Suppressor macrophage treated with lipopolysaccharide for 1 hour (primary cell): ENCODE data around the gene PTPN5.
"Not testable (repeated sequence)": the region's sequence is repeated elsewhere in the genome, so short reads cannot be mapped to it uniquely, and the experiment has no call there.

Source experiments
- DNase-seq, 3 donors: peaks; one replicate each; pipeline ENCODE4 v3.0.0-alpha.2; 2020 to 2022

Gene PTPN5

DNA sequence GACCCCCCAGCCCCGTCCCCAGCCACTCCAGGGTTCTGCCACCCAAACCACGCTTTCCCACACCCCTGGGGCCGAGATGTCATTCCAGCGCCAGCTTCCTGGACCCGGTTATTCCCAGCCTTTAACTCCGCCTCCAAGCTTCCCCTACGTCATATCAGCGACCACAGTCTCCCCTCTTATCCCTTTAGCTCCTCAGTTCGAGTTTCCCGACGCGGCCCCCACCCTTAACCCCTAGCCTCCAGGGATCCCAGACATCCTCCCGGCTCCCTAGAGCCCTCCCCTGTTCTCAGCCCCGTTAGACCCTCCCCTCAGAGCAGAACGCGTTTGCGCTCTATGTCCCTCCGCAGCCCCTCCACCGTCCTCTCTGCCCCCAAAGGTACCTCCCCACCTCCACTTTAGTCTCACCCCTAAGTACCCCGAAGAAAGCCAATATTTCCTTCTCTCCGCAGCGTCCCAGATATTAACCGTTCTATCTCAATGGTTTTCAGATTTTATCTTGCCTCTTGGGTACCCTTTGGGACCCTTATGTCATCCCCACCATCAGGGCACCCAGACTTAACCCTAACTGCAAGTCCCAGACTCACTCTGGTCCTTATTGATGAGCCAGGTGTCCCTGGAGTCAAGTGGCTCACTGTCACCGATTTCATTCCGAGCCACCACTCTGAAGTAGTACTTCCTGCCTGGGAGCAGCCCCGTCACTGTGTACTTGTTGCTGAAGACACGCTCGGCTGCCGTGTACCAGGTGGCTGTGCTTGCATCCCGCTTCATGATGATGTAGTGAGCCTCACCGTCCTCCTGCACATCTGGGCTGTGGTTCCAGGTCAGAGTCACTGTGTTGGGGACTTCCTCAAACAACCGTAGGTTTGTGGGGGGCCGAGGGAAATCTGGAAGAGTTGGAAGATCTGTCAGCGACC, 85.0 kb downstream of the PTPN5 start:
- DNase-seq, result peak in 2 of 3 donors; percentile 23 to 47

DNA sequence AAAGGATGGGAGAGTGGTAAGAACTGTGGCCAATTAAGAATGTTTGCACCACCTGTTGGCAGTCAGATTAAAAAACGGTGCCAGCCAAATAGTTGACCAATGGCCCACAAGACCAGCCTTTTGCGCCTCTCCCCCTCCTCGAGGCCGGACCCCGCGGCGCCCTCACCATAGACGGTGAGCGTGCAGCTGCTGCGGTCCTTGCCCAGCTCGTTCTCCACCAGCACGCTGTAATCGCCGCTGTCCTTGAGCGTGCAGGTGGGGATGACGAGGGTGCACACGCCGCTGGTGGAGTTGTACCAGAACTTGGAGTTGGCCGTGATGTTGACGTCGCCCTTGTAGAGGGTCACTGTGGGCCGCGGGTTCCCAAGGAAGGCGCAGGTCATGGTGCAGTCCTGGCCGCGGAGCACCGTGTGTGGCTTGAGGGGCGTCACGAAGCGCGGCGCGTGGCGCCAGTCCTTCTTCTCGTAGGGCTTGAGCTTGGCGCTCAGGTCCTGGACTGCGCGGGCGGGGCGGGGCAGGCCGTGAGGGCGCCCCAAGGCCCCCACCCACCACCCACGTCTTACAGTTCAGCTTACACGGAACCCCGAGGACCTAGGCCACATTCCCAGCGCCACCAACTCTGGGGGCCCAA, 85.8 kb downstream of the PTPN5 start:
- DNase-seq, result peak in 2 of 3 donors; percentile 28 to 58

DNA sequence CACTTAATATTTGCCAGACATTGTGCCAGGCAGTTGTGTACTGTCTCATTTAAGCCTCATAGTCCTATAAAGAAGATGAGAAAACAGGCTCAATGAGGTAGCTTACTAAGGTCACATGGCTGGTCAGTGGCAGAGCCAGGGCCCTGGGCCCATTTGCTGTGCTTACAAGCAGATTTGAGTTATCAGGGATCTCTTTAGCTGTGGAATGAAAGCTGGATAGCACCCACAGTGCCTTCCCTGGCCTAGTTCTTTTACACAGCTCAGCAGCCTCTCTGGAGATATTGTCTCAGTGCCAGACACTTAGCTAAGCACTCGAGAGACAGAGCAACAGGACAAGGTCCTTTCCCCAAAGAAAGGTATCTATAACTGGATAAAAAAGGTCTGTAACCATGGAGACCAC, 86.9 kb downstream of the PTPN5 start:
- DNase-seq, result no peak

DNA sequence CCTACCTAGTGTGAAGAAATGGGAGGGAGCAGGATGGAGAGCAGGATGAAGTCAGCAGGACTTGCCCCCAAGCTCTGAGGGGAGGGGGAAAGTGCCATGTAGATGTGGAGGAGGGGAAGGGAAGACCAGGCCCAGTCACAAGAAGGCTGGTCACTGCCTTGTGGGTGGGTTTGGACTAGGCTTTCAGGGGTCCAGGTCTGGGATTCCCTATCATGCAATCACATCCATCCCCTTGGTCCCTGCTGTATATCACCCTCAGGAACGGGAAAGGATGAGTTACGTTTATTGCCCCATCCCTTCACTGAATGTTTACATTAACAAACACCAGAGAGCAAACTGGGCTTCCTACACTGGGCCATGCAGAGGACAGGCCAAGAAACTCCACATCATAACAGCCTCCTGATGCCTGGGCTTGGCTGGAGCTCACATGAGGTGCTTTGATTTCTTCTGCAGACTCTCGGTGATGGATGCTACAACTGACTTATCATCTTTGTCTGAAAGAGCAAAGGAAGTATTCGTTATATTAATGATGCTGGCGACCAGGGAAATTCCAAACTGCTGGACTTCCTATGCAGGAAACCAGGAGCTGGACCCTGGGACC, 87.5 kb downstream of the PTPN5 start:
- DNase-seq, result no peak

GRCh38 chr11:18703001-18703763, 88.4 kb downstream of the PTPN5 start:
- no peak for DNase-seq

DNA sequence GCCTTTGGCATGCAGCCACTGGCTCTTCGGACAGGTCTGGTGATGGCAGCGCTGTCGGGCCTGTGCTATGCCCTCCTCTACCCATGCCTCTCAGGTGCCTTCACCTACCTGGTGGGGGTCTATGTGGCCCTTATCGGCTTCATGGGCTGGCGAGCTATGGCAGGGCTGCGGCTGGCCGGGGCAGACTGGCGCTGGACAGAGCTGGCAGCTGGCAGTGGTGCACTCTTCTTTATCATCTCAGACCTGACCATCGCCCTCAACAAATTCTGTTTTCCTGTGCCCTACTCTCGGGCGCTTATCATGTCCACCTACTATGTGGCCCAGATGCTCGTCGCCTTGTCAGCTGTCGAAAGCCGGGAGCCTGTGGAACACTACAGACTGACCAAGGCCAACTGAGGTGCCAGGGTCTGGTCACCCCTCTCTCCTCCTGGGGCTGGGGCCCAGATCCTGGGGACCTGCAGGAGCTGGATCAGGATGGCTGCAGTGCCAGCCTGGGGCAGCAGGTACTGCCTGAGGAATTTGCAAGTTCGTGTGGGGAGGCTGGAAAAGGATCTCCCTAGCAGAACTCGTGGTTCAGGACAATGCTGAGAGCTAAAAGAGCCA, 89.9 kb downstream of the PTPN5 start:
- no peak for DNase-seq

- no peak for DNase-seq
These were observed 90.7 kb downstream of the PTPN5 start for GRCh38 chr11:18700872-18701271.

DNA sequence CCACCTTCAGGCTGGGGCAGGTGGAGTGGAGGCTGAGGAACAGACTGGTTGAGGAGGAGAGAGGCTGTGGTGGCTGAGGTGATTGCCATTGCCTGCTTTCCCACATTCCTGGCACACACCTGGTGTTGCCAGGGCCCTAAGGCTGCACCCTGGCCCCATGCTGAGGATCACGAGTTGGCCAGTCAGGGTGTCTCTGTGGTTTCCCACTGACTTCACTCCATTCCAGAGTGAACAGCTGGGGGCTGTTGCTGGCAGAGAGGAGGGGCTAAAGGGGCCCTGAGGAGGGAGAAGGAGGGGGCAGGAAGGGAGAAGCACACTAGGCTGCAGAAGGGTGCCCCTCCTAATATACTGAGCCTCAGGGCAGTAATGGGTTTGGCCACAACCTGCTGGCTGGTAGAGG, 91.2 kb downstream of the PTPN5 start:
- peak; percentile 31 to 42 (median 42) for DNase-seq

- DNase-seq, result peak; percentile 59 to 66 (median 62)
These were observed 91.7 kb downstream of the PTPN5 start for GRCh38 chr11:18699848-18700261.

DNA sequence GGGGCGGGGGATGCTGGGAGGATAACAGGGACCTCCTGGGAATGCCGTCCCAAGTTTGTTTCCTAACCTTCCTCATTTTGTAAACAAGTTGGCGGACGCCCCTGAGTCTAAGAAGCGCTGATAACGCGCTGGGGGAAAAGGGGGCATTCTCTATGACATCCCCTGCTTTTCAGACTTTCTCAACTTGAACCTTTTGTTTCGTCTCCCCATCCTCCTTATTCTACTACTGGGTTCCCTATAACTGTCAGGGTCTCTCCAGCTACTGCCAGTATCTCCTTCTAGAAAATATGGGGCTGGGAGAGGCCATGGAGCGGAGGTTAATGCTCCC, 92.4 kb downstream of the PTPN5 start:
- DNase-seq, result no peak

- DNase-seq, result peak; percentile 90 to 97 (median 95)
These were observed 93.0 kb downstream of the PTPN5 start, which contains the start of gene TMEM86A for GRCh38 chr11:18698341-18699268. Gene TMEM86A, plus strand, starts transcription at chr11:18698779. Its CDS starts 108 bp downstream, at chr11:18698887.

DNA sequence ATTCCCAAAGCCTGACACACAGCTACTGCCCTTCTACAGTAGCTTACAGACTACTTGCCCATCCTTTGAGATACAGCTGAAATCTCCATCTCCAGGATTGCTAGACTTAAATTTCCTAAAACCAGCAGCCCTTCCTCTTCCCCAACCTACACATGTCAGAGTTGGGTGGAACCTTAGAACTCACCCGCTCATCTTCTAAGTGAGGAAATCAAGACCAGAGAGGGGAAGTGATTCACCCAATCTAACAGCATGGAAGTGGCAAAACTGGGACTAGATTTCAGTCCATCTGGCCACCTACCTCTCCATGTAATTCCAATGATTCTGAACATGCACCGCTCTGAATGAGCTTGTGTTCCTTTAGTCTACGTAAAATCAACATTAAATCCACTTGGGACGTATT, 94.0 kb downstream of the PTPN5 start:
- peak; percentile 76 to 82 (median 80) for DNase-seq

- peak in 2 of 3 donors; percentile 41 to 42 for DNase-seq
These were observed 94.9 kb downstream of the PTPN5 start for GRCh38 chr11:18696638-18697225.

- no peak for DNase-seq
These were observed 98.4 kb downstream of the PTPN5 start for GRCh38 chr11:18692941-18693760.

- DNase-seq, result not testable (repeated sequence)
These were observed 100.0 kb downstream of the PTPN5 start for GRCh38 chr11:18691467-18692140.

DNA sequence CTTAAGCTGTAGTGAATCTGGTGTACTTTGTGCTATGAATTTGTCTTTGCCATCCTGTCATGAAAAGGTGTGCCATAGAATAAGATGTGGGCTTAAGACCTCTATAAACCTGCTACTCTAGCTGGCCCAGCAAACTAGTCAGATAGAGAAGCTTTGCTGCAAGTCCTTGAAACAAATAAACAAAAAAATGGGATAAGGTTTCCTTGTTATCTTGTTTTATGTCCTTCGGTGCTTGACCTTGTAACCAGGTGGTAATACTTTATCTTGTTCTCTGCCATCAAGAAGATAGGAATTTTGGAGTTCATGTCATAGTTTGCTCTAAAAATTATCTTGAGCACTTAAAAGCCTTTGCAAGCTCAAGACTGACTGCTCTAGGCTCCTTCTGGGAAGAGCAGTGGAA, 107.3 kb downstream of the PTPN5 start:
- no peak for DNase-seq

- peak in 1 of 3 donors; percentile 1 for DNase-seq
These were observed 109.1 kb downstream of the PTPN5 start for GRCh38 chr11:18682466-18682865.

DNA sequence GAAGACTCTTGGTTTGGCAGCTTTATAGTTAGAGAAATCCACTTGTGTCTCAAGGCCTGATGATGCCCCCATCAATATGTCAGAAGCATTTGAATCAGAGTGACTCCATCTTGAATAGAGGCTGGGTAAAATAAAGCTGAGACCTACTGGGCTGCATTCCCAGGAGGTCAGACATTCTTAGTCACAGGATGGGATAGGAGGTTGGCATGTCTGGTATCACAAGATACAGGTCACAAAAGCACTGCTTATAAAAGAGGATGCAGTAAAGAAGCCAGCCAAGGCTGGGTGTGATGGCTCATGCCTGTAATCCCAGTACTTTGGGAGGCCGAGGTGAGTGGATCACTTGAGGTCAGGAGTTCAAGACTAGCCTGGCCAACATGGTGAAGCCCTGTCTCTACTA, 109.6 kb downstream of the PTPN5 start:
- not testable (repeated sequence) for DNase-seq
